Measurements from ENCODE around the gene MLF2. TPM values are rescaled to one million over a fixed set of nuclear protein-coding genes. Genes with fewer than 3 reads are reported as not detected.
A peak's percentile ranks its signal among the peaks of the same experiment; 100 is the strongest.

Gene MLF2
- total and polyA plus RNA-seq, 9 of the 15 experiments (the other 6 are each of a cell fraction or from before 2014, with no cell fraction given), result 11.4 to 190 (median 139) TPM

DNA sequence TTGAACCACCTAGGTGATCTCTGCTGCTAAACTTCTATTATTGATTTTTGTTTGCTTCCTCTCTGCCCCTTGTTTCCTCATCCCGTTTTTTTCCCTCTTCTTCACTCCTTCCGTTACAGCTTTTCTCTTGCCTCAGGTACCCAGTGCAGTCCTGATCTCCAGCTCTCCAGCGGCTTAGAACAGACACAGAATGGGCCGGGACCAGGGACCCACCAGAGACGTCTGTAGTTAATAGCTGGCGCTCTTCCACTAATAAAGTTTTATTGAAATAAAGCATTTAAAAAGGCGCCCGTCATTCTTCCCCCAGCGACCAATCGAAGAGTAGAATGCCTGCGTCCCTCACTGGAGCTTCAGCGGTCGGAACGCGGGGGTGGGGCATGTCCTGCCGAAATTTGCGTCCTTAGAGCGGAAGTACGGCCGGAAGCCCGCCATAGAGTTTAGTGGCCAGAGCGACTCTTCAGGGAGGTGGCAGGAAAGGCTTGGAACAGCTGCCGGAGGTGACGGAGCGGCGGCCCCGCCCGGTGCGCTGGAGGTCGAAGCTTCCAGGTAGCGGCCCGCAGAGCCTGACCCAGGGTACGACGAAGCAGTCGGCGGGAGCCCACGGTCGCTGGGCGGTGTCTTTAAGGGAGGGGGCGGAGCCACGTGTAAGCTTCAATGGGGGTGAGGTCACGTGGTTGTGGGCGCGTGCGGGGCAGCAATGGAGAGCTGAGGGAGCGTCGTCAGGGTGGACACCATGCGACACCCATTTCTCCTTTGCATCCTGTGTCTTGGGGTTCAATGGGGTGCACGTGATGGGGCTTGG, 29.1 kb downstream of the MLF2 start, which contains the start of gene COPS7A (continued):
- peak; percentile 97 for TF ChIP-seq GABPA (tag; conservative IDR thresholded peaks at IDR 0.05; ENCODE audit: low read depth)
- peak; percentile 94 for TF ChIP-seq GABPB1 (CRISPR knock-in tag; IDR thresholded peaks at IDR 0.05)
- TF ChIP-seq, protein P1, sequence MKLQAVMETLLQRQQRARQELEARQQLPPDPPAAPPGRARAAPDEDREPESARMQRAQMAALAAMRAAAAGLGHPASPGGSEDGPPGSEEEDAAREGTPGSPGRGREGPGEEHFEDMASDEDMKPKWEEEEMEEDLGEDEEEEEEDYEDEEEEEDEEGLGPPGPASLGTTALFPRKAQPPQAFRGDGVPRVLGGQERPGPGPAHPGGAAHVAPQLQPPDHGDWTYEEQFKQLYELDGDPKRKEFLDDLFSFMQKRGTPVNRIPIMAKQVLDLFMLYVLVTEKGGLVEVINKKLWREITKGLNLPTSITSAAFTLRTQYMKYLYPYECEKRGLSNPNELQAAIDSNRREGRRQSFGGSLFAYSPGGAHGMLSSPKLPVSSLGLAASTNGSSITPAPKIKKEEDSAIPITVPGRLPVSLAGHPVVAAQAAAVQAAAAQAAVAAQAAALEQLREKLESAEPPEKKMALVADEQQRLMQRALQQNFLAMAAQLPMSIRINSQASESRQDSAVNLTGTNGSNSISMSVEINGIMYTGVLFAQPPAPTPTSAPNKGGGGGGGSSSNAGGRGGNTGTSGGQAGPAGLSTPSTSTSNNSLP (IDR thresholded peaks at IDR 0.05; ENCODE audit: borderline replicate concordance, low read depth, low read length), result no peak
- TF ChIP-seq PHF21A (IDR thresholded peaks at IDR 0.05; ENCODE audit: borderline replicate concordance, low read depth), result no peak; the same call in 1 of the 2 replicates
- TF ChIP-seq CREM (IDR thresholded peaks at IDR 0.05; ENCODE audit: low read depth), result peak; percentile 97
- TF ChIP-seq, protein P2, sequence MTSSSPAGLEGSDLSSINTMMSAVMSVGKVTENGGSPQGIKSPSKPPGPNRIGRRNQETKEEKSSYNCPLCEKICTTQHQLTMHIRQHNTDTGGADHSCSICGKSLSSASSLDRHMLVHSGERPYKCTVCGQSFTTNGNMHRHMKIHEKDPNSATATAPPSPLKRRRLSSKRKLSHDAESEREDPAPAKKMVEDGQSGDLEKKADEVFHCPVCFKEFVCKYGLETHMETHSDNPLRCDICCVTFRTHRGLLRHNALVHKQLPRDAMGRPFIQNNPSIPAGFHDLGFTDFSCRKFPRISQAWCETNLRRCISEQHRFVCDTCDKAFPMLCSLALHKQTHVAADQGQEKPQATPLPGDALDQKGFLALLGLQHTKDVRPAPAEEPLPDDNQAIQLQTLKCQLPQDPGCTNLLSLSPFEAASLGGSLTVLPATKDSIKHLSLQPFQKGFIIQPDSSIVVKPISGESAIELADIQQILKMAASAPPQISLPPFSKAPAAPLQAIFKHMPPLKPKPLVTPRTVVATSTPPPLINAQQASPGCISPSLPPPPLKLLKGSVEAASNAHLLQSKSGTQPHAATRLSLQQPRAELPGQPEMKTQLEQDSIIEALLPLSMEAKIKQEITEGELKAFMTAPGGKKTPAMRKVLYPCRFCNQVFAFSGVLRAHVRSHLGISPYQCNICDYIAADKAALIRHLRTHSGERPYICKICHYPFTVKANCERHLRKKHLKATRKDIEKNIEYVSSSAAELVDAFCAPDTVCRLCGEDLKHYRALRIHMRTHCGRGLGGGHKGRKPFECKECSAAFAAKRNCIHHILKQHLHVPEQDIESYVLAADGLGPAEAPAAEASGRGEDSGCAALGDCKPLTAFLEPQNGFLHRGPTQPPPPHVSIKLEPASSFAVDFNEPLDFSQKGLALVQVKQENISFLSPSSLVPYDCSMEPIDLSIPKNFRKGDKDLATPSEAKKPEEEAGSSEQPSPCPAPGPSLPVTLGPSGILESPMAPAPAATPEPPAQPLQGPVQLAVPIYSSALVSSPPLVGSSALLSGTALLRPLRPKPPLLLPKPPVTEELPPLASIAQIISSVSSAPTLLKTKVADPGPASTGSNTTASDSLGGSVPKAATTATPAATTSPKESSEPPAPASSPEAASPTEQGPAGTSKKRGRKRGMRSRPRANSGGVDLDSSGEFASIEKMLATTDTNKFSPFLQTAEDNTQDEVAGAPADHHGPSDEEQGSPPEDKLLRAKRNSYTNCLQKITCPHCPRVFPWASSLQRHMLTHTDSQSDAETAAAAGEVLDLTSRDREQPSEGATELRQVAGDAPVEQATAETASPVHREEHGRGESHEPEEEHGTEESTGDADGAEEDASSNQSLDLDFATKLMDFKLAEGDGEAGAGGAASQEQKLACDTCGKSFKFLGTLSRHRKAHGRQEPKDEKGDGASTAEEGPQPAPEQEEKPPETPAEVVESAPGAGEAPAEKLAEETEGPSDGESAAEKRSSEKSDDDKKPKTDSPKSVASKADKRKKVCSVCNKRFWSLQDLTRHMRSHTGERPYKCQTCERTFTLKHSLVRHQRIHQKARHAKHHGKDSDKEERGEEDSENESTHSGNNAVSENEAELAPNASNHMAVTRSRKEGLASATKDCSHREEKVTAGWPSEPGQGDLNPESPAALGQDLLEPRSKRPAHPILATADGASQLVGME (CRISPR knock-in tag; IDR thresholded peaks at IDR 0.05), result no peak
- TF ChIP-seq ADNP (tag; IDR thresholded peaks at IDR 0.05), result no peak
- TF ChIP-seq C11orf30 (IDR thresholded peaks at IDR 0.05; ENCODE audit: low read depth), result peak; percentile 81
- TF ChIP-seq MEIS2 (IDR thresholded peaks at IDR 0.05; ENCODE audit: partially characterized antibody), result peak; percentile 40
- 0 out of 2 replicates have a peak, but pooled peaks have one; percentile 59 for TF ChIP-seq NCOA6 (IDR thresholded peaks at IDR 0.05)
- TF ChIP-seq MTA3 (IDR thresholded peaks at IDR 0.05; ENCODE audit: borderline replicate concordance), result peak; percentile 81
- no peak for TF ChIP-seq RFX7 (CRISPR knock-in tag; IDR thresholded peaks at IDR 0.05)
- no peak for TF ChIP-seq ZNF699 (CRISPR knock-in tag; IDR thresholded peaks at IDR 0.05; ENCODE audit: insufficient replicate concordance)
- peak; percentile 96 for TF ChIP-seq EP400 (IDR thresholded peaks at IDR 0.05)
- TF ChIP-seq CTBP1 (IDR thresholded peaks at IDR 0.05; ENCODE audit: borderline replicate concordance), result peak; percentile 54; the same call in 1 of the 2 replicates
- TF ChIP-seq DPF2 (IDR thresholded peaks at IDR 0.05), result 0 out of 2 replicates have a peak, but pooled peaks have one; percentile 10
- no peak for TF ChIP-seq ZNF79 (CRISPR knock-in tag; IDR thresholded peaks at IDR 0.05; ENCODE audit: low read depth)
- TF ChIP-seq KLF10 (CRISPR knock-in tag; IDR thresholded peaks at IDR 0.05), result no peak
- TF ChIP-seq, protein P3, sequence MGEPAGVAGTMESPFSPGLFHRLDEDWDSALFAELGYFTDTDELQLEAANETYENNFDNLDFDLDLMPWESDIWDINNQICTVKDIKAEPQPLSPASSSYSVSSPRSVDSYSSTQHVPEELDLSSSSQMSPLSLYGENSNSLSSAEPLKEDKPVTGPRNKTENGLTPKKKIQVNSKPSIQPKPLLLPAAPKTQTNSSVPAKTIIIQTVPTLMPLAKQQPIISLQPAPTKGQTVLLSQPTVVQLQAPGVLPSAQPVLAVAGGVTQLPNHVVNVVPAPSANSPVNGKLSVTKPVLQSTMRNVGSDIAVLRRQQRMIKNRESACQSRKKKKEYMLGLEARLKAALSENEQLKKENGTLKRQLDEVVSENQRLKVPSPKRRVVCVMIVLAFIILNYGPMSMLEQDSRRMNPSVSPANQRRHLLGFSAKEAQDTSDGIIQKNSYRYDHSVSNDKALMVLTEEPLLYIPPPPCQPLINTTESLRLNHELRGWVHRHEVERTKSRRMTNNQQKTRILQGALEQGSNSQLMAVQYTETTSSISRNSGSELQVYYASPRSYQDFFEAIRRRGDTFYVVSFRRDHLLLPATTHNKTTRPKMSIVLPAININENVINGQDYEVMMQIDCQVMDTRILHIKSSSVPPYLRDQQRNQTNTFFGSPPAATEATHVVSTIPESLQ (CRISPR knock-in tag; IDR thresholded peaks at IDR 0.05), result peak; percentile 64; the same call in 1 of the 2 replicates
- no peak for TF ChIP-seq SIRT6 (IDR thresholded peaks at IDR 0.05; ENCODE audit: low read depth, low read length)

All from K562 (cell line).